Measurements from ENCODE around the gene PKNOX2.

Gene PKNOX2

GRCh38 chr11:125244166-125244565, 79.6 kb downstream of the PKNOX2 start:
- peaks cover 21% of the 10 kb centered on the region for H3K27me3 ChIP-seq
- TF ChIP-seq CTCF (IDR thresholded peaks at IDR 0.05) = no peak
- no peak overlapping the region for H3K27ac ChIP-seq
- H3K4me3 ChIP-seq (ENCODE audit: low read depth in 1 of 2, low read length in 1 of 2) = no peak overlapping the region
- H3K9me3 ChIP-seq = no peaks in the 10 kb centered on the region
- no peaks in the 10 kb centered on the region for H3K36me3 ChIP-seq
- H3K4me1 ChIP-seq (ENCODE audit: control insufficient read depth in 1 of 2, insufficient read depth in 1 of 2, low read depth in 1 of 2, low read length in 1 of 2) = no peaks in the 10 kb centered on the region

GRCh38 chr11:125245299-125245698, 80.7 kb downstream of the PKNOX2 start:
- no peak overlapping the region for H3K4me3 ChIP-seq (ENCODE audit: low read depth in 1 of 2, low read length in 1 of 2)

GRCh38 chr11:125247431-125247830, 82.9 kb downstream of the PKNOX2 start:
- Histone ChIP-seq H3K27me3 (no peaks in the 10 kb centered on the region), H3K9me3 (no peaks in the 10 kb centered on the region), H3K36me3 (no peaks in the 10 kb centered on the region), H3K4me1 (ENCODE audit: control insufficient read depth in 1 of 2, insufficient read depth in 1 of 2, low read depth in 1 of 2, low read length in 1 of 2) (no peaks in the 10 kb centered on the region), H3K27ac (no peak overlapping the region), H3K4me3 (ENCODE audit: low read depth in 1 of 2, low read length in 1 of 2) (no peak overlapping the region)
- no peak for TF ChIP-seq CTCF (IDR thresholded peaks at IDR 0.05)

More at GRCh38 chr11:125245299-125245698, 80.7 kb downstream of the PKNOX2 start:
- TF ChIP-seq CTCF (IDR thresholded peaks at IDR 0.05) = no peak
- no peaks in the 10 kb centered on the region for H3K36me3 ChIP-seq
- H3K9me3 ChIP-seq = no peaks in the 10 kb centered on the region
- H3K27ac ChIP-seq = no peak overlapping the region
- H3K4me1 ChIP-seq (ENCODE audit: control insufficient read depth in 1 of 2, insufficient read depth in 1 of 2, low read depth in 1 of 2, low read length in 1 of 2) = no peaks in the 10 kb centered on the region
- H3K27me3 ChIP-seq = peaks cover 9% of the 10 kb centered on the region

- no peaks in the 10 kb centered on the region for H3K27me3 ChIP-seq
- no peaks in the 10 kb centered on the region for H3K36me3 ChIP-seq
- H3K4me1 ChIP-seq (ENCODE audit: control insufficient read depth in 1 of 2, insufficient read depth in 1 of 2, low read depth in 1 of 2, low read length in 1 of 2) = no peaks in the 10 kb centered on the region
These were observed 86.0 kb downstream of the PKNOX2 start for GRCh38 chr11:125250318-125251213.

GRCh38 chr11:125251214-125251545, 86.6 kb downstream of the PKNOX2 start:
- Histone ChIP-seq H3K9me3 (no peaks in the 10 kb centered on the region), H3K4me1 (ENCODE audit: control insufficient read depth in 1 of 2, insufficient read depth in 1 of 2, low read depth in 1 of 2, low read length in 1 of 2) (no peaks in the 10 kb centered on the region), H3K4me3 (ENCODE audit: low read depth in 1 of 2, low read length in 1 of 2) (no peak overlapping the region), H3K27ac (no peak overlapping the region), H3K27me3 (no peaks in the 10 kb centered on the region), H3K36me3 (no peaks in the 10 kb centered on the region)
- TF ChIP-seq CTCF (IDR thresholded peaks at IDR 0.05) = no peak

More at GRCh38 chr11:125250318-125251213, 86.0 kb downstream of the PKNOX2 start:
- Histone ChIP-seq H3K9me3 (no peaks in the 10 kb centered on the region), H3K27ac (no peak overlapping the region), H3K4me3 (ENCODE audit: low read depth in 1 of 2, low read length in 1 of 2) (no peak overlapping the region)
- TF ChIP-seq CTCF (IDR thresholded peaks at IDR 0.05) = no peak
